D721Med (cell line): ENCODE data around the gene PDGFA.

Source experiments
- DNase-seq: peaks from one replicate; pipeline ENCODE4 v3.0.0; 2011; ENCODE audit warnings: low spot score; ENCODE audit not compliant: insufficient read length
- FAIRE-seq: peaks from 2 replicates; lab custom pipeline; 2011; peaks lifted over from hg19 to GRCh38; lab: Jason Lieb, UNC
- TF ChIP-seq, protein P1 (sequence below): IDR thresholded peaks from 2 replicates; pipeline ENCODE4 v1.5.1; 2012; ENCODE audit warnings: mild to moderate bottlenecking, control low read depth; ENCODE audit not compliant: insufficient read depth; ENCODE audit errors: missing control alignments

PDGFA gene

DNA sequence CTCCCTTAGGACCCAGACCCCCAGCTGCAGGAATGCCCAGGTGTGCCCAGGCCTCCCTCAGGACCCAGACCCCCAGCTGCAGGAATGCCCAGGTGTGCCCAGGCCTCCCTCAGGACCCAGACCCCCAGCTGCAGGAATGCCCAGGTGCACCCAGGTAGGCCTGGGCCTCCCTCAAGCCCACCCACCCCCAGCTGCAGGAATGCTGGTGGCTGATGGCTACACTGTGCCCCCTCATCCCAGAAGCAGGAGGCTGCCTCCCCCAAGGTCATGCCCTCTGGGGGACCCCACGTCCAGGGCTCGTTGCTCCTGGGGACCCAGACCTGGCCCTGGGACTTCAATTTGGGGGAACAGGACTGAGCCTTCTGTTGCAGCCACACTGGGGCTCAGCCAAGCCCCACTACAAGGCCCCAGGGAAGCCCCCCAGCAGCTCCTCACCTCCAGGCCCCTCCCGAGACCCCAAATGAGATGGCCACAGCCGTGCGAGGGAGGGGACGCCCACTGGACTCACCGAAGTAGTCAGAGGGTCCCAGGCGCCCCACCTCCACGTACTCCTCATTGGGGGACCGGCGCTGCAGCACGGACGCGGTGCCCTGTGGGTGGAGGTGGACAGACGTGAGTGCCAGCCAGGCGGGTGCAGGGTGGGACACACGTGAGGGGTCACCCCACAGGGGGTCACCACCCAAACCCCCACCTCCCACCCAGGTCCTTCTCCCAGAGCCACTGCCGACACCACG lies 31.4 kb upstream of the PDGFA start:
- no peak for DNase-seq
- TF ChIP-seq, protein P1, sequence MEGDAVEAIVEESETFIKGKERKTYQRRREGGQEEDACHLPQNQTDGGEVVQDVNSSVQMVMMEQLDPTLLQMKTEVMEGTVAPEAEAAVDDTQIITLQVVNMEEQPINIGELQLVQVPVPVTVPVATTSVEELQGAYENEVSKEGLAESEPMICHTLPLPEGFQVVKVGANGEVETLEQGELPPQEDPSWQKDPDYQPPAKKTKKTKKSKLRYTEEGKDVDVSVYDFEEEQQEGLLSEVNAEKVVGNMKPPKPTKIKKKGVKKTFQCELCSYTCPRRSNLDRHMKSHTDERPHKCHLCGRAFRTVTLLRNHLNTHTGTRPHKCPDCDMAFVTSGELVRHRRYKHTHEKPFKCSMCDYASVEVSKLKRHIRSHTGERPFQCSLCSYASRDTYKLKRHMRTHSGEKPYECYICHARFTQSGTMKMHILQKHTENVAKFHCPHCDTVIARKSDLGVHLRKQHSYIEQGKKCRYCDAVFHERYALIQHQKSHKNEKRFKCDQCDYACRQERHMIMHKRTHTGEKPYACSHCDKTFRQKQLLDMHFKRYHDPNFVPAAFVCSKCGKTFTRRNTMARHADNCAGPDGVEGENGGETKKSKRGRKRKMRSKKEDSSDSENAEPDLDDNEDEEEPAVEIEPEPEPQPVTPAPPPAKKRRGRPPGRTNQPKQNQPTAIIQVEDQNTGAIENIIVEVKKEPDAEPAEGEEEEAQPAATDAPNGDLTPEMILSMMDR = no peak
- no peak for FAIRE-seq

DNA sequence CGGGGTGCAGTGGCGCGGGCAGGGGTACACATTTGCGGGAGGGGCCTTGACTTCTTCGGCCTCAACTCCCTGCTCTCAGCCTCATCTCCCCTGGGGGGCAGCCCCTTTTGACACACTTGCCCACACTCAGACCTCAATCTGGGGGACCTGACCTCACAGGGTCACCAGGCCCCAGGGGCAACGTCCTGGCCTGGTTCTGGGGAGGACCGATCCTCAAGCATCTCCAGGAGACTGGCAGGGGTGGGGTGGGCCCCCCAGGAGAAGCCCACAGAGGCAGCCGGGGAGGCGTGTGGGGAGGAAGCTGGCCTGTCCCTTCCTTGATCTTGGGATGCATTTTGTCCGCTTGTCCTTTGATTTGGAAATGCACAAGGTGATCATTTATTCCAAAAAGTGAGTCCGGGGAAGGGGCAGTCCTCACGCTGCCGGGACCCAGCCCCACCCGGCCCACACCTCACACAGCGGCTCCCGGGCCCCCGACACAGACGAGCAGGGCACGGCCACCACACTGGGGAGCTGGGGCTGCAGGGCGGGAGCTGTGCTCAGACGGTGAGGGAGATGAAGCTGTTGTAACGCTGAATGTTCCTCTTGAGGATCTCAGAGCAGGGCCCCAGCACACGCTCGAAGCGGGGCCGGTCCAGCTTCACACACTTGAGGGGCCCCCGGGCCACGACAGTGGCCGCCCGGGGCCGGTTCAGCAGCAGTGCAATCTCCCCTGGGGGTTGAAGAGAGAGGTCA lies 30.4 kb upstream of the PDGFA start:
- TF ChIP-seq, protein P1 = no peak
- no peak for DNase-seq
- FAIRE-seq = no peak

DNA sequence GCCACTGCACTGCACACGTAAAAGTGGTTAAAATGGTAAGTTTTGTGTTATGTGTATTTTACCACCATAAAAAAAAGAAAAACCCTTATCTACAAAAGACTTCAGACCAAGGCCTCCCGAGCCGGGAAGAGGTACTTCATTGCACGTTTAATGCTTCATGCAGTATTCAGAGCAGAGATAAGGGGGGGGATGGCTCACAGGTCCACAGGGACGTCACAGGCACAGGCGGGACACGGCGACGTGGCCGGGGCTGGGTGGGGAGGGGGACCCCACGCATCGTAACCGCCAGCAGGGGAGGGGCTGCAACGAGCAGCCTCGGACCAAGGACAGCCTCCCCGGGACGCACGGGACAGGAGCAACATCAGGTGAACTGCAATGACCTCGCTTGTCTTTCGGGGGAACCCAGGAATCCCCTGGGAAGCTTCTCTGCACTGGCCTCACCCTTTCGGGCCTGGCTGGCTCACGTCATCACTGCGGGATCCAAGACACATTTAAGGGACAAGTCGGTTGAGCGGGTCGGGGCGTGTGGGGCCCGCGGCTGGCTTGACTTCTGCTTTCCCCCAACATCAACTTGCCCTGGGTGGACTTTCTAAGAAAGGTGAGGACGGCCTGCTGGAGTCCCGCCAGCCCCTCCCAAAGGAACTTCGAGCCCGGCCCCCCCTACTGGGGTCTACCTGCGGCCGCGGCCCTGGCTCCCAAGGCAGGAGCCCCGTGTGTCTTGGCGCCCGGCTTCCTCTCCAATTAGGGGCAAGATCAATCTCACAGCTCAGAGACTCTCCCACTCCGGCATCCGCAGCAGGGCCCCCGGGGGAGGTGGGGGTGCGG lies 29.6 kb upstream of the PDGFA start:
- DNase-seq (no peak), FAIRE-seq (no peak)
- TF ChIP-seq, protein P1 = no peak

DNA sequence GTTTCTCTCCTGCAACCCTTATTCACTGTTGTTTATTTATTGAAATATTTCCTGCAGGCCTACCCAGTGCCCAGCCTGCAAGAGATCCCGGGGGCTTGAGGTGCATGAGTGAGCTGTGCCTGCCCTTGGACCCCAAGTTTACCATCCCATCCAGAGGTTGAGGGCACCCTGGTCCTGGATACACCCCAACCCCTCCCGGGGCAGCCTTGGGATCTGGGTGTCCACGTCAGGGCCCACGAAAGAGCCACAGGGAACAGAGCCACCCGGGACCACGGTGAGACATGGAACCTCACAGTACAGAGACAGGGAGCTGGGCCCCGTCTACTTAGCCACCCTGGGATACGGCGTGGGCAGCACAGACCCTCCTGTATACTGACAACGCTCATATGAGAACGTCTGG lies 28.8 kb upstream of the PDGFA start:
- DNase-seq = no peak
- FAIRE-seq = no peak
- TF ChIP-seq, protein P1 = no peak

DNA sequence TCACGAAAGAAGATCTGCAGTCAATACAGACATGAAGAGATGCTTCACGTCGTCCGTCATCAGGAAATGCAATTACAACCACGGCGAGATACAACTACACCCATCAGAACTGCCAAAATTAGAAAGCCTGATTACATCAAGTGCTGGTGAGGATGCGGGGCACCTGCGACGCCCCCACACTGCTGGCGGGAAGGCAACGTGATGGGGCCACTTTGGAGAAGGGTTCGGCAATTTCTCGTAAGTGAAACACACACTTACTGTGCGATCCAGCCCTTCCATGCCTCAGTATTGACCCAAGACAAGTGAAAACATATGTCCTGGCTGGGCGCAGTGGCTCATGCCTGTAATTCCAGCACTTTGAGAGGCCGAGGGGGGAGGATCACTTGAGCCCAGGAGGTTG lies 25.8 kb upstream of the PDGFA start:
- FAIRE-seq (no peak), DNase-seq (no peak)
- TF ChIP-seq, protein P1 = no peak

DNA sequence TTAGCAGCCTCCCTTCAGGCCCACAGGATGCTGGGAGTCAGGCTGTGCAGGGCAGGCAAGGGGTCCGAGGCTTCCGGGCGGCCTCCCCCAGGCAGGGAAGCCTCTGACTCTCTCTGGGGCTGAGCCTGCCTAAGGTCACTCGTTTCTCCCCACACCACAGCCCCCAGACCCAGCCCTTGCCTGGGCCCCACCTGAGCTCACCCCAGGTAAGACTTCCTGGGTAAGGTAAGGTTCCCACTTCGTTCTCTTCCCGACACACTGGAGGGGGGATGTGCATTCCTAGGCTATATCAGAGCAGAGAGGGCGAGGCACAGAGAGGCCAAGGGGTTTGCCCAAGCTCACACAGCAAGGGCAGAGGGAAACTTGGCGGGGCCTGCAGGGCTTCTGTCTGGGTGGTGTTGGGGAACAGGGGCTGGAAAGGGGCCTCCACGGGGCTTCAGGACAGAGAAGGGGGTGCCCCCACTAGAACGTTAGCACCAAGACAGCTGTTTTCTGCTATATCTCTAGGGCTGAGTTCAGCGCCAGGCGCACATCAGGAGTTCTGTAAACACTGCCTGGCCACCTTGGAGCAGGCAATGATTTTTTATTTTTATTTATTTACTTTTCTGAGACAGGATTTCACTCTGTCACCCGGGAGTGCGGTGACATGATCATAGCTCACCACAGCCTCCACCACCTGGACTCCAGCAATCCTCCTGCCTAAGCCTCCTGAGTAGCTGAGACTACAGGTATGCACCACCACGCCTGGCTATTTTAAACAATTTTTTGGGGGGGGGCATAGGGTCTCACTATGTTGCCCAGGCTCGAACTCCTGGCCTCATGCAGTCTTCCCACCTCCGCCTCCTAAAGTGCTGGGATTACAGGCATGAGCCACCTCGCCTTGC lies 24.9 kb upstream of the PDGFA start:
- no peak for FAIRE-seq
- TF ChIP-seq, protein P1 = no peak
- DNase-seq = no peak
